MM.1S (cell line): ENCODE results near the gene ANKS1B.

Experiments
- DNase-seq: peaks from one replicate; pipeline ENCODE4 v3.0.0-alpha.2; 2015
- H2AFZ ChIP-seq: fragments of 300-600 bp; sonication (generic); 2 replicates; pipeline ENCODE4 v1.6.0; 2016; ENCODE audit warnings: antibody characterized with exemption, low read length
- H3F3A ChIP-seq: fragments of 300-600 bp; sonication (generic); 2 replicates; pipeline ENCODE4 v1.6.1; 2016; ENCODE audit warnings: mild to moderate bottlenecking, antibody characterized with exemption, low read length, moderate library complexity, mixed read lengths; ENCODE audit not compliant: insufficient read depth
- H3K27ac ChIP-seq: fragments of 300-600 bp; sonication (generic); 2 replicates; pipeline ENCODE4 v1.5.1; 2016; ENCODE audit warnings: mild to moderate bottlenecking, low read length
- H3K27me3 ChIP-seq: fragments of 300-600 bp; sonication (generic); replicated peaks from 2 replicates; pipeline ENCODE4 v1.6.0; 2016; ENCODE audit warnings: low read length; ENCODE audit not compliant: insufficient read depth
- H3K36me3 ChIP-seq: fragments of 300-600 bp; sonication (generic); replicated peaks from 2 replicates; pipeline ENCODE4 v1.6.1; 2016; ENCODE audit warnings: mild to moderate bottlenecking, low read length, mixed read lengths; ENCODE audit not compliant: insufficient read depth
- H3K4me1 ChIP-seq: fragments of 300-600 bp; sonication (generic); 2 replicates; pipeline ENCODE4 v1.6.1; 2016; ENCODE audit warnings: low read length, mixed read lengths
- H3K4me2 ChIP-seq: fragments of 300-600 bp; sonication (generic); 2 replicates; pipeline ENCODE4 v1.6.0; 2016; ENCODE audit warnings: low read depth, low read length
- H3K4me3 ChIP-seq: fragments of 300-600 bp; sonication (generic); 2 replicates; pipeline ENCODE4 v1.5.1; 2016; ENCODE audit warnings: low read length, mixed read lengths
- H3K79me2 ChIP-seq: fragments of 300-600 bp; sonication (generic); 2 replicates; pipeline ENCODE4 v1.6.1; 2016; ENCODE audit warnings: mixed run types, low read length, mixed read lengths
- H3K9ac ChIP-seq: fragments of 300-600 bp; sonication (generic); 2 replicates; pipeline ENCODE4 v1.6.1; 2016; ENCODE audit warnings: low read length, mixed read lengths
- H3K9me2 ChIP-seq: fragments of 300-600 bp; sonication (generic); replicated peaks from 2 replicates; pipeline ENCODE4 v1.6.1; 2016; ENCODE audit warnings: mild to moderate bottlenecking, low read length, mixed read lengths; ENCODE audit not compliant: insufficient read depth
- H3K9me3 ChIP-seq: fragments of 300-600 bp; sonication (generic); replicated peaks from 2 replicates; pipeline ENCODE4 v1.6.1; 2016; ENCODE audit warnings: mild to moderate bottlenecking, low read length, mixed read lengths; ENCODE audit not compliant: insufficient read depth
- H4K20me1 ChIP-seq: fragments of 300-600 bp; sonication (generic); 2 replicates; pipeline ENCODE4 v1.6.1; 2016; ENCODE audit warnings: mild to moderate bottlenecking, low read length, moderate library complexity, mixed read lengths; ENCODE audit not compliant: insufficient read depth
- CTCF ChIP-seq: fragments of 300-600 bp; sonication (generic); IDR thresholded peaks from 2 replicates; pipeline ENCODE4 v1.5.1; 2016; ENCODE audit warnings: antibody characterized with exemption, low read length, mixed read lengths
- EZH2 ChIP-seq: fragments of 300-600 bp; sonication (generic); optimal IDR thresholded peaks from 2 replicates; pipeline ENCODE3; 2017; ENCODE audit warnings: low read depth, mild to moderate bottlenecking, antibody characterized with exemption, low read length, mixed read lengths
- EZH2phosphoT487 ChIP-seq: fragments of 300-600 bp; sonication (generic); IDR thresholded peaks from 2 replicates; pipeline ENCODE4 v1.6.1; 2018; ENCODE audit warnings: antibody characterized with exemption, low read length

The ANKS1B gene

GRCh38 chr12:98786653-98787052 lies 1198.1 kb downstream of the ANKS1B start:
- Histone ChIP-seq H3F3A (no peaks in the 10 kb centered on the region), H3K4me2 (no peak overlapping the region), H3K27ac (no peak overlapping the region)

GRCh38 chr12:98783420-98783819 lies 1201.3 kb downstream of the ANKS1B start:
- TF ChIP-seq CTCF = no peak
- no peak for TF ChIP-seq EZH2phosphoT487
- H3K9ac ChIP-seq = no peak overlapping the region
- H2AFZ ChIP-seq = no peak overlapping the region
- no peak overlapping the region for H3K27ac ChIP-seq
- H3K4me1 ChIP-seq = no peaks in the 10 kb centered on the region
- H3K9me3 ChIP-seq = no peaks in the 10 kb centered on the region
- no peaks in the 10 kb centered on the region for H3K27me3 ChIP-seq
- H4K20me1 ChIP-seq = no peaks in the 10 kb centered on the region
- no peak overlapping the region for H3K4me2 ChIP-seq
- no peaks in the 10 kb centered on the region for H3K79me2 ChIP-seq
- H3K36me3 ChIP-seq = no peaks in the 10 kb centered on the region
- DNase-seq = no peak
- 0 out of 2 replicates have a peak, but pooled peaks cover 3% of the 10 kb centered on the region for H3K9me2 ChIP-seq
- H3F3A ChIP-seq = no peaks in the 10 kb centered on the region
- H3K4me3 ChIP-seq = no peak overlapping the region

More at GRCh38 chr12:98786653-98787052, 1198.1 kb downstream of the ANKS1B start:
- Histone ChIP-seq H3K79me2 (no peaks in the 10 kb centered on the region), H3K9me3 (no peaks in the 10 kb centered on the region), H3K9ac (no peak overlapping the region), H4K20me1 (no peaks in the 10 kb centered on the region), H3K4me1 (no peaks in the 10 kb centered on the region), H3K27me3 (no peaks in the 10 kb centered on the region), H2AFZ (no peak overlapping the region), H3K9me2 (no peaks in the 10 kb centered on the region), H3K4me3 (no peak overlapping the region), H3K36me3 (no peaks in the 10 kb centered on the region)
- no peak for DNase-seq
- TF ChIP-seq CTCF (no peak), EZH2 (no peak), EZH2phosphoT487 (no peak)

GRCh38 chr12:98780261-98780660 lies 1204.5 kb downstream of the ANKS1B start:
- H3K79me2 ChIP-seq = no peaks in the 10 kb centered on the region
- no peak for DNase-seq
- H3K4me3 ChIP-seq = no peak overlapping the region
- H3K27me3 ChIP-seq = no peaks in the 10 kb centered on the region
- H3K9ac ChIP-seq = no peak overlapping the region
- H3K9me3 ChIP-seq = no peaks in the 10 kb centered on the region
- H3K4me1 ChIP-seq = no peaks in the 10 kb centered on the region
- no peak overlapping the region for H3K27ac ChIP-seq
- H2AFZ ChIP-seq = no peak overlapping the region
- no peak for TF ChIP-seq EZH2
- TF ChIP-seq CTCF = no peak
- no peak for TF ChIP-seq EZH2phosphoT487
- no peaks in the 10 kb centered on the region for H3F3A ChIP-seq
- H3K36me3 ChIP-seq = no peaks in the 10 kb centered on the region
- no peak overlapping the region for H3K4me2 ChIP-seq
- 0 out of 2 replicates have a peak, but pooled peaks cover 3% of the 10 kb centered on the region for H3K9me2 ChIP-seq
- H4K20me1 ChIP-seq = no peaks in the 10 kb centered on the region
